Endodermal cell (in vitro differentiated cells): ENCODE measurements around the gene PIK3IP1. TPM values are rescaled to one million over a fixed set of nuclear protein-coding genes. Genes with fewer than 3 reads are reported as not detected.

Experiments
- DNase-seq: peaks from one replicate; pipeline ENCODE4 v3.0.0-alpha.2; 2017
- H3K27ac ChIP-seq: 2 replicates; pipeline ENCODE4 v1.5.1; 2013; ENCODE audit warnings: mild to moderate bottlenecking, low read depth, low read length, moderate library complexity
- H3K27me3 ChIP-seq: 2 replicates; pipeline ENCODE4 v1.6.1; 2013; ENCODE audit warnings: mild to moderate bottlenecking, low read length, moderate library complexity; ENCODE audit not compliant: insufficient read depth, control insufficient read depth, poor library complexity, severe bottlenecking
- H3K36me3 ChIP-seq: 2 replicates; pipeline ENCODE4 v1.7.0; 2013; ENCODE audit warnings: mild to moderate bottlenecking, low read length, moderate library complexity; ENCODE audit not compliant: control insufficient read depth, insufficient read depth
- H3K4me1 ChIP-seq: one replicate; pipeline ENCODE4 v1.7.0; 2013; ENCODE audit warnings: low read length; ENCODE audit not compliant: control insufficient read depth, insufficient read depth
- H3K4me3 ChIP-seq: 2 replicates; pipeline ENCODE4 v1.5.1; 2013; ENCODE audit warnings: mild to moderate bottlenecking, low read length, moderate library complexity
- H3K9ac ChIP-seq: 2 replicates; pipeline ENCODE4 v1.6.1; 2013; ENCODE audit warnings: mild to moderate bottlenecking, low read length, moderate library complexity; ENCODE audit not compliant: poor library complexity, severe bottlenecking; ENCODE audit errors: extremely low read depth
- H3K9me3 ChIP-seq: 2 replicates; pipeline ENCODE4 v1.6.1; 2013; ENCODE audit warnings: mild to moderate bottlenecking, low read length, moderate library complexity; ENCODE audit not compliant: control insufficient read depth
- H3K27ac Mint-ChIP-seq: 2 replicates; pipeline ENCODE4 v1.8.0; 2020; ENCODE audit warnings: mixed read lengths
- H3K27me3 Mint-ChIP-seq: 2 replicates; pipeline ENCODE4 v1.8.0; 2021; ENCODE audit warnings: mild to moderate bottlenecking, mixed read lengths; ENCODE audit not compliant: insufficient read depth
- H3K36me3 Mint-ChIP-seq: 2 replicates; pipeline ENCODE4 v1.8.0; 2020; ENCODE audit warnings: low read depth, mixed read lengths
- H3K4me1 Mint-ChIP-seq: 2 replicates; pipeline ENCODE4 v1.8.0; 2020; ENCODE audit warnings: mixed read lengths
- H3K4me3 Mint-ChIP-seq: 2 replicates; pipeline ENCODE4 v1.8.0; 2020; ENCODE audit warnings: mild to moderate bottlenecking, moderate library complexity, mixed read lengths
- H3K9me3 Mint-ChIP-seq: 2 replicates; pipeline ENCODE4 v1.8.0; 2020; ENCODE audit warnings: mild to moderate bottlenecking, mixed read lengths
- WGBS, 2 experiments: methylation state at CpG; one replicate each; pipeline versions ENCODE4 v1.1.5 to v1.1.7; 2013; ENCODE audit warnings: missing lambda C conversion rate in 2 of 2, mixed read lengths in 1 of 2; ENCODE audit not compliant: insufficient coverage in 1 of 2, insufficient read length in 1 of 2; 5-methylcytosine and 5-hydroxymethylcytosine counted together
- total RNA-seq, 2 donors: library from RNA; stranded (reverse); fragmentation: NEBNext Ultra II Directional in 1 of 2; extraction: Animal tissue kit (Norgen Biotek cat#: 25700) in 1 of 2; gene quantifications; 2 replicates in 1 of 2; 3 replicates in 1 of 2; pipeline ENCODE4 v1.2.1, GENCODE V29; 2021
- TF ChIP-seq, protein P1 (sequence below): fragments of 200-600 bp; sonication (generic); conservative IDR thresholded peaks from 2 replicates; pipeline ENCODE4 v1.5.0; 2021; ENCODE audit warnings: antibody characterized with exemption, mild to moderate bottlenecking

Gene PIK3IP1
- total RNA-seq, 2 donors from 2014 or later: 2.0 to 3.5 TPM

DNA sequence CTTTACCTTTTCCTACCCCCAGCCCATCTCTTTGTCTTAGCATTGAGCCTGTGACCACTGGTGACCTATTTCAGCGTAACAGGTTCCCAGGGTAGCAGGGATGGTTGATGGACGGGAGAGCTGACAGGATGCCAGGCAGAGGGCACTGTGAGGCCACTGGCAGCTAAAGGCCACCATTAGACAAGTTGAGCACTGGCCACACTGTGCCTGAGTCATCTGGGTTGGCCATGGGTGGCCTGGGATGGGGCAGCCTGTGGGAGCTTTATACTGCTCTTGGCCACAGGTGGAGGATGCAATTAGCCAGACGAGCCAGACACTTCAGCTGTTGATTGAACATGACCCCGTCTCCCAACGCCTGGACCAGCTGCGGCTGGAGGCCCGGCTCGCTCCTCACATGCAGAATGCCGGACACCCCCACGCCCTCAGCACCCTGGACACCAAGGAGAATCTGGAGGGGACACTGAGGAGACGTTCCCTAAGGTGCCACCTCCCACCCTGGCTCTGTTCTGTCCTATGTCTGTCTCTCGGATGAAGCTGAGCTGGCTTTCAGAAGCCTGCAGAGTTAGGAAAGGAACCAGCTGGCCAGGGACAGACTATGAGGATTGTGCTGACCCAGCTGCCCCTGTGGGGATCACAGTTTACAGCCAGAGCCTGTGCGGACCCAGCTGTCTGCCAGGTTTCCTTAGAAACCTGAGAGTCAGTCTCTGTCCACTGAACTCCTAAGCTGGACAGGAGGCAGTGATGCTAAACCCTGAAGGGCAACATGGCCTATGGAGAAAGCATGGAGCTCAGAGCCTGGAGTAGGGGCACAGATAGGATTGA is 29.8 kb downstream of the PIK3IP1 start:
- Mint-ChIP-seq H3K9me3 (no peaks in the 10 kb centered on the region), H3K4me3 (no peak overlapping the region), H3K27ac (no peak overlapping the region), H3K27me3 (no peaks in the 10 kb centered on the region), H3K4me1 (no peaks in the 10 kb centered on the region), H3K36me3 (peaks cover 60% of the 10 kb centered on the region)
- H3K9me3 ChIP-seq: no peaks in the 10 kb centered on the region
- DNase-seq: no peak
- H3K4me1 ChIP-seq: no peaks in the 10 kb centered on the region
- TF ChIP-seq, protein P1, sequence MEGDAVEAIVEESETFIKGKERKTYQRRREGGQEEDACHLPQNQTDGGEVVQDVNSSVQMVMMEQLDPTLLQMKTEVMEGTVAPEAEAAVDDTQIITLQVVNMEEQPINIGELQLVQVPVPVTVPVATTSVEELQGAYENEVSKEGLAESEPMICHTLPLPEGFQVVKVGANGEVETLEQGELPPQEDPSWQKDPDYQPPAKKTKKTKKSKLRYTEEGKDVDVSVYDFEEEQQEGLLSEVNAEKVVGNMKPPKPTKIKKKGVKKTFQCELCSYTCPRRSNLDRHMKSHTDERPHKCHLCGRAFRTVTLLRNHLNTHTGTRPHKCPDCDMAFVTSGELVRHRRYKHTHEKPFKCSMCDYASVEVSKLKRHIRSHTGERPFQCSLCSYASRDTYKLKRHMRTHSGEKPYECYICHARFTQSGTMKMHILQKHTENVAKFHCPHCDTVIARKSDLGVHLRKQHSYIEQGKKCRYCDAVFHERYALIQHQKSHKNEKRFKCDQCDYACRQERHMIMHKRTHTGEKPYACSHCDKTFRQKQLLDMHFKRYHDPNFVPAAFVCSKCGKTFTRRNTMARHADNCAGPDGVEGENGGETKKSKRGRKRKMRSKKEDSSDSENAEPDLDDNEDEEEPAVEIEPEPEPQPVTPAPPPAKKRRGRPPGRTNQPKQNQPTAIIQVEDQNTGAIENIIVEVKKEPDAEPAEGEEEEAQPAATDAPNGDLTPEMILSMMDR: no peak
- no peaks in the 10 kb centered on the region for H3K27me3 ChIP-seq
- no peak overlapping the region for H3K9ac ChIP-seq
- peak overlapping the region; percentile 76 for H3K27ac ChIP-seq
- 90 to 92% methylated on average over 10 to 13 of the region's 13 CpGs for WGBS, 2 experiments
- H3K4me3 ChIP-seq: no peak overlapping the region
- peaks cover 39% of the 10 kb centered on the region for H3K36me3 ChIP-seq

DNA sequence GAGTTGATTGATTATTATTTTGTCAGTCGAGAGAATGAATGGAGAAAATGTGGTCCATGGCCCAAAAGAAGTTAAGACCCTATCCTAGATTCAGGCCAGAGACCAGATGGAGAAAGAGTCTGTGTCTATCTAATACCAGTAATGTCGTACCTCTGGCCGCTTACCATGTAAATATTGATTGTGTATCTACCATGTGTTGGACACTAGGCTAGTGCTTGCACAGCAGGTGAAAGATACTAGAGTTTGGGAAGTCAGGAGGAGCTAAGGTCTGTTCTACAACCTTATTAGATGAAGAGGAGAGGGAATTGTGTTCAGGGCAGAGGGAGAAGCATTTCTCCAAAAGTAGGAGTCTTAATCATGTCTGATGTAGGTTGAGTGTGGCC is 31.8 kb downstream of the PIK3IP1 start:
- Mint-ChIP-seq H3K27ac (no peak overlapping the region), H3K4me3 (no peak overlapping the region), H3K9me3 (no peaks in the 10 kb centered on the region), H3K27me3 (no peaks in the 10 kb centered on the region), H3K4me1 (peaks cover 1% of the 10 kb centered on the region), H3K36me3 (peaks cover 46% of the 10 kb centered on the region)
- H3K4me1 ChIP-seq: no peaks in the 10 kb centered on the region
- H3K9me3 ChIP-seq: no peaks in the 10 kb centered on the region
- no peak overlapping the region for H3K4me3 ChIP-seq
- peaks cover 36% of the 10 kb centered on the region for H3K36me3 ChIP-seq
- TF ChIP-seq, protein P1: no peak
- H3K9ac ChIP-seq: no peak overlapping the region
- no peak for DNase-seq
- 97 to 99% methylated on average over 3 of the region's 3 CpGs for whole genome bisulfite sequencing, 2 experiments
- no peak overlapping the region for H3K27ac ChIP-seq
- H3K27me3 ChIP-seq: no peaks in the 10 kb centered on the region

DNA sequence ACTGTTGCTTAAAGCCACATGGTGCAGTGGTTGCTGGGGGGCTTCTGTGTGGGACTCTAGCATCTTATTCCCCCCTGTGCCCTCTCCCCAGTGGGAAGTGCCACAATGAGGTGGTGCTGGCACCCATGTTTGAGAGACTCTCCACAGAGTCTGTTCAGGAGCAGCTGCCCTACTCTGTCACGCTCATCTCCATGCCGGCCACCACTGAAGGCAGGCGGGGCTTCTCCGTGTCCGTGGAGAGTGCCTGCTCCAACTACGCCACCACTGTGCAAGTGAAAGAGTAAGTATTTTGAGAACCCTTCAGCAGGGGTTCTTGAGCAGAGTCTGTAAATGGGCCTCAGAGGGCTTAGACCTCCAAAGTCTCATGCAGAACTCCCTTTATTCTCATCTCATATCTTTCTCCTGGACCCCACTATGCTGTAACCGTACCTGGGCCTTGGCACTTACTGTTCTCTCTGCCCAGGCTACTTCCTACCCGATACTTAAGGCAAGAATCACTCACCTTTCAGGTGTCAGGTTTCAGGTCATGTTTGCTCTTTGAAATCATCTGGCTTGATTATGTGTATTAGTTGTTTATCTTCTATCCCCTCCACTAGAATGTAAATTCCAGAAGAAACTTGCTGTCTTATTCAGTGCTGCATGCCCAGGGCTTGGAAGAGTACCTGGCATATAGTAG is 32.4 kb downstream of the PIK3IP1 start:
- no peaks in the 10 kb centered on the region for H3K9me3 ChIP-seq
- no peak overlapping the region for H3K27ac ChIP-seq
- H3K9me3 Mint-ChIP-seq: no peaks in the 10 kb centered on the region
- H3K4me3 Mint-ChIP-seq: no peak overlapping the region
- H3K27me3 ChIP-seq: no peaks in the 10 kb centered on the region
- H3K4me3 ChIP-seq: no peak overlapping the region
- DNase-seq: no peak
- H3K36me3 Mint-ChIP-seq: peaks cover 46% of the 10 kb centered on the region
- H3K9ac ChIP-seq: no peak overlapping the region
- TF ChIP-seq, protein P1: no peak
- H3K4me1 ChIP-seq: no peaks in the 10 kb centered on the region
- H3K27ac Mint-ChIP-seq: no peak overlapping the region
- peaks cover 7% of the 10 kb centered on the region for H3K4me1 Mint-ChIP-seq
- peaks cover 36% of the 10 kb centered on the region for H3K36me3 ChIP-seq
- WGBS, 2 experiments: 83 to 92% methylated on average over 1 to 8 of the region's 8 CpGs
- H3K27me3 Mint-ChIP-seq: no peaks in the 10 kb centered on the region
